NCI-H446 treated with DMSO at 0.1 percent for 48 hours (cell line): ENCODE results near the gene HHLA2.

Experiments
- DNase-seq: peaks from one replicate; lab custom pipeline; 2025; lab: John Stamatoyannopoulos, UW

The HHLA2 gene

DNA sequence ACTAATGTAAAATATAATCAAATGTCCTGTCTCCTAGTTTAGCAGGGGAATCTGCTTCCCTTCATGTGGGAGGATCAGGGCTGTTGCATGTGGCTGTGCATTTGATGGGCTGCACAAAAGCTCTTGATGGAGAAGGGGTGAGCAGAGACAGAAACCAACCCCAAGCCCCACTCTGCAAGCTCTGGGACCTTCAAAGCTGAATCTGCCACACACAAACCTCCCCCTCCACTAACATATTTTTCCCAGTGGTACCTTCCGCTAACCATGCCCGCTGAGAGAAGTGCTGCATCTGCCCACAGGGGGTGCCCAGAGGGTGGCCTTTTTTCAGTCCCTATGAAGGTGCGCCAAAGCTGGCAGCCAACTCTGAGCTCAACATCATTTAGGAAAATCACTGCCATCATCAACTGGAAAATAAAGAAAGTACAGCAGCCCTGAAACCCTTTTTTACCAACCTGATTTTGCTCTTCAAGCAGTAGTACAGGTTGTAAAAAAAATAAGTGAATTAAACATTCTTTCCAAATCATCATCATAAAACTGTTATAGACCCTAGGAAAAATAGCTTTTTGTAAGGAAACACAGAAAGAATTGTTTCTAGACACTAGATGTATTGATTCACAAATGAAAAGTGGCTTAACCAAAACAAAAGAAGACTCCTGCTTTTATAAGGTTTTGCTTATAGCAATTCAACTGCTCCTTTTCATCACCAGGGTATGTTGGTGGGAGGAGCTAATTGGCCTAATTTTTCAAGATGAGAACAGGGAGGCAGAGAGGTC, 97.0 kb downstream of the HHLA2 start:
- DNase-seq, result no peak

- no peak for DNase-seq
Measured at GRCh38 chr3:108394016-108394415, 97.7 kb downstream of the HHLA2 start.

DNA sequence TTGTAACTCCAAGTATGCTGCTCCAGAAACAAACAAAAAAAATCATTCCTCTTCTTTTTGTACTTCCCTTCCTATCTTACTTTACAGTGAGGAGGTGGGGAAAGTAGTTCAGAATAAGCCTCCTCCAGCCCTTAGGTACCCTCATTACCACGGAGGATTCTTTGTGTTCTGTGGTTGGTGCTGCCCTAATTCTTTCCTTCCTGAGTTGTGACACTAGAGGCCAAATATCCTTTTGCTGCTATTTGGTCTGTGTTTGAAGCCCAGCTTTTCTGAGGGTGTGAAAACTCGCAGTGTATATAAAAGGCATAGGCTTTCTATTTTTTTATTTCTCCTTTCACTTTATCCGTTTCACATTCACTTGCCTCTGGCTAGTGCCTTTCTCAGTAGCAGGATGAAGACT, 98.2 kb downstream of the HHLA2 start:
- no peak for DNase-seq

DNA sequence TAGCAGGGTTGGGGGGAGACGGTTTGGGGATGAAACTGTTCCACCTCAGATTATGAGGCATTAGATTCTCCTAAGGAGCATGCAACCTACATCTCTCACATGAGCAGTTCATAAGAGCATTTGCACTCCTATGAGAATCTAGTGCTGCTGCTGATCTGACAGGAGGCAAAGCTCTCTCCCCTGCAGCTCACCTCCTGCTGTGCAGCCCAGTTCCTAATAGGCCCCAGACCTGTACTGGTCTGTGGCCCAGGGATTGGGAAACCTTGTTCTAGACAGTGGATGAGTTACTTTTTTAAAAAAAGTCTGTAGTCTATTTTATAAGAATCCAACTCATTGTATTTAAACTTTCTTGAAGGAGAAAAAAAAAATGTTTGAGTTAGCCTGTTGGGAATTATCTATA, 100.0 kb downstream of the HHLA2 start:
- no peak for DNase-seq

DNA sequence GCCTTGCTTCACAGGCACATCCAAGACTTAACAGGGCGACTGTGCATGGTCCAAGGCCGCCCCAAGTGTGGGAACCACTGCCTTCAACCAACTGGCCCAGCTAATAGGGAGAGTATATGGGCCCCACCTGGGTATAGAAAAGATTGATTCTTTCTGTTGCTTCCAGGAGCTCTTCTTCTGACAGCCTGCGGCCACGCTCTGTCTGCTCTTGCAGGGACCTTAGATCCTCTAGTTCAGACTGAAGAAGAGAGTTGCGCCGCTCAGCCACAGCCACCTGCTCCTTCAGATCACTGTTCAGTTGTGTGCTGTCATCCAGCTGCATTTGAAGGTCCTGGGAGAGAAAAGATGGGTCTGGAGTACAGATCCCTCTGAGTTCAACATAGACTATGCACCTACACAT, 102.2 kb downstream of the HHLA2 start:
- no peak for DNase-seq

DNA sequence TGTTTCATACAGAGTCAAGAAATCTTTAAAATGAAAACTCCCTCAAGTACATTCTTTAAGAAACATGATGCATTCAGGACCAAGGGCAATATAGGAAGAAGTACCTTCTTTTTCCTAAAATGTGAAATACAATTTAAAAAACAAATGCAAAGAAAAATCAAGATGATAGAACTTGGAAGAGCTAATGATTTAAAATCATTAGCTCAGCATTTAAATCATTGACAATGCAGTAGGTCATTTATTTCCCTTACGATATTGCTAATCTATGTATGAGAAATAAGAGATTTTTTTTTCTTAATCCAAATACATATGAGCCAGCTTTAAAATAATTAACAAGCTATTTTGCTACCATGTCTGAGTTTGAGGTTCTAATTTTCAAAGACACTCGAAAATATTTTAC, 105.5 kb downstream of the HHLA2 start:
- no peak for DNase-seq

- DNase-seq, result no peak
Measured at GRCh38 chr3:108403198-108403597, 106.8 kb downstream of the HHLA2 start.

DNA sequence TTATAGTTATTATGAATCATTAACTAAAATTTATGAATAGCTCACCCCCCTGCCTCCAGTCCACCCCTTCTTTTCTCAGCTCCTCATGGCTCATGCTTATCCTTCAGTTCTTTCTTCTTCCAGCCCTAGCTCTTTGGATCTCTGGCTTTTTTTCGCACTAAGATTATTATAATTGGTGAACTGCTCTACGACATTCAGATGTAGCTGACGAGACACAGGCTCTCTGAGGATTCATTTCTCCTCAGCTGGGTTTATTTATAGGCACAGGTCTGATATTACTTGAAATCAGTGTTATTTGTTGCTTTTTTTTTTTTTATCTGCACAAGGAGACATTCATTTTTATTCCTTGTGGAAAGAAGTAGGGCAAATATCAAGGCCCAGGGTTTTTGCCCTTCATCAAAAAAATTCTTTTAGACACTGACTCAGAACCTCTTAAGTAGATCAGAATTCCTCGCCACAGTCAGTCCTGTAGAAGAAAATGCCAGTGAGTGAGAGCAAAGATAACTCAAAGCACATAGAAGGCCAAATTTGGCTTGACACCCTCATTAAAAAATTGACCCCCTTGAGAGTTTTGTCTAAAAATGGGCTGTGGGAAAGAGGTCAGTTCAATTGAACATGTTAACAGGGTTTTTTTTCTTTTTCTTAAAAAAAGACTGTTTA, 107.5 kb downstream of the HHLA2 start:
- no peak for DNase-seq

DNA sequence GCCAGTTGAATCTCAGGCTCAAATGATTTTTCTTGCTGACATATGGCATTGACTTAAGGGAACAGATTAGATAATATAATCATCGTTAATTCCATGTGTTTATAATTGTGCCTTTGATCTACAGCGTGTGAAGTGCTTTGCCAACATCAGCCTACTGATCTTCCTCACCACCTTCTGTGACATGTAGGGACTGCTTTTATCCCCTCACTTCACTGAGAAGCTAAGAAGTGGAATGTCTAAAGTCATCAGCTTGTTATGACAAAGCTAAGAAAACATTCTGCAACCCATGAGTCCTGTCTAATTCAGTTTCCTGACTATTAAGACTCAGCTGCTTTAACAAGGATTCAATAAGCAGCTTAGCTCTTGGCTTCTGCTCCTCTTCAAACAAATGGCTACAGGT, 108.0 kb downstream of the HHLA2 start:
- no peak for DNase-seq

DNA sequence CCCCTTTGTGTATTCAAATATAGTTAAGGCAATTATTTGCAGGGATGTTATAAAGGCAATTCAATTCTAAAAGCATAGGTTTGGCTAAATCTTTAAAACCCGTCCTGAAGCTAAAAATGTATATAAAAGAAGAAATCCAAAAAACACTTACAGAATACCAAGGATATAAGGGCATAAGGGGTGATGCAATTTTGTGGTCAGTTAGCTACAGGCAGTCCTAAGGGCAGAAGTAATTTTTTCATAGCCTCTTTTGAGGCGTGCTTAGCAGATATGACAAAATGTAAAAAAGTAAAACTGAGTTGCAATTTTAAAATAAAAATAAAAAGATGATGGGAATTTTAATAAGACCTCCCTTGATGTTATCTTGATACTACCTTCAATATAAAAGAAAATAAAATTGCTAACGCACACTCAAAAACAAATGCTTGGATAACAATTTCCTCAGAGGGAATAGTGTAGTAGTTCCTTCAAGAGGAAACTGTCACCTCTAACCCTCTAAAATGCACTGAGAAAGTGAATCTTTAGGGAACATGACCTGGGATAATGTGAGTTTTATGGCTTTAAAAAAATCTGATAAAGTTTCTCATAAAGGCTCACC, 109.8 kb downstream of the HHLA2 start:
- DNase-seq, result no peak

GRCh38 chr3:108406661-108407206, 110.4 kb downstream of the HHLA2 start:
- DNase-seq, result peak; percentile 57

DNA sequence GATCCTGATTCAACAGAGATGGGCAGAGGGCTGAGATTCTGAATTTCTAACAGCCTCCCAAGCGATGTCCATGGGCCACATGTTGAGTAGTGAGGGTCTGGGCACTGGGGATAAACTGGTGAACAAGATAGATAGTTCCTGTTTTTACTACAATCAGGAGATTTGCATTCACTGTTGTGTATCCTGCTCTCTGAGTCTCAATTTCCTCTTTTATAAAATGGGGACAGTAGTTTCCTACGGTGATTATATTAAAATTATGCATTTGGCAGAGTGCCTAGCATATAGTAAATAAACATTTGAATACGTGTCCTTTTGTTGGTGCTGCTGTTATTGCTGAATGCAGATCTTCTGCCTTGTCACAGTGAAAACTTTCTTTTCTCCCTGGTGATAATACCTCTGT, 111.5 kb downstream of the HHLA2 start:
- DNase-seq, result no peak

DNA sequence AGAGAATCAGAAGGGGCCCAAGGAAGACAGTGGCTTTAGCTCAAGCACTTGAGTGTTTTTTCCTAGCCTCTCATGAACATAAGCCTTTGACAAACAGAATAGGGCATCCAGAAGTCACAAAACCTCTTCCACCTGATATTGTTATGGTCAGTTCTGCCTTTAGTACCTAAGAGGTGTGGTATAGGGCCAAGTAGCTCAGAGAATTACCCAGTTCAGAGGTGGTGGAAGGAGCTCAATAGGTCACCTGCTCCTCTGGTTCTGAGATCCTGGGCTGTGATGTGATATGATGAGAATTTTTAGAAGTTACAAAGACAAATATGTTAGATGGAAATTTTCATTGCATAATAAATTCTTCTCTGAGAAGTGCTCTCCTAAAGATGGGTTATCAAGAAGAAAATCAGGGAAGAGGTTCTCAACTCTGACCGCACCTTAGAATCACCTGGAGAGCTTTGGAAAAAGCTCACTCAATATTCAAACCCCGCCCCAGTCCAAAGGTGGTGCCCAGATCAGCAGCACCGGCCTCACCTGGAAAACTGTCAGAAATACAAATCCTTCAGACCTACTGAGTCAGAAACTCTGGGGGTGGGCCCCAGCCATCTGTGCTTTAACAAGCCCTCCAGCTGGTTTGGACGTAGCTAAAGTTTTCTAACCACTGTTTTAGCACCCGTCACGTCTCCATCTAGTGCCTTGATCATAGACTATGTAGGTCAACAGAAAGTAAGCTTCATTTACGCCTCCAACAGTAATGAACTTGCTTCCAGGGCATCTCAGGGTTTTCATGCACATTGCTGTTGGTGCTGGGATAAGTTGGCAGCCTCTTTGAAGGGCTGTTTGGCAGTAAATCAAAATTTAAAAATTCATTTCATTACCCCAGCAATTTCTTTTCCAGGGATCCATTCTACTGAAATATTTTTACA, 112.8 kb downstream of the HHLA2 start:
- DNase-seq, result peak; percentile 29

- no peak for DNase-seq
Measured at GRCh38 chr3:108409800-108410178, 113.4 kb downstream of the HHLA2 start.

DNA sequence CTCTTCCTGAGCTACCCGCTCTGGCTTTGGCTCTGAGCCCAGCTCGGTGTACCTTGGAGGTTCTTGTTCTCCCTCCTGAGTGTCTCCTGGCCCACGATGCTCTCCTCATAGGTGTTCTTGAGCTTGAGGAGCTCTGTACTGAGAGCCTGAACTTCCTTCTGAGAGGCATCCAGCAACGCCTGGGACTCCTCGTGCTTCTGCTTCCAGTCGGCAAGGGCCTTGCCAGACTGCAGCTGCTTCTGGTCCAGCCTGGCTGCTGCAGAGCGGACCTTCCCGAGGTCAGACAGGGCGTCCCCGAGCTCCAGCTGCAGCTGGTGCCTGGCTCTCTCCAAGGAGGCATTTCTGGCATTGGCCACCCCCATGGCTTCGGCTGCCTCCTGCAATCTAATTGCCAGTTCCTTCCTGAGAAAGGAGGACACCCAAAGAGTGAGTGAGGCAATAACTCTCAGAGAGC, 114.2 kb downstream of the HHLA2 start:
- DNase-seq, result no peak

GRCh38 chr3:108412121-108412750, 115.9 kb downstream of the HHLA2 start:
- no peak for DNase-seq

DNA sequence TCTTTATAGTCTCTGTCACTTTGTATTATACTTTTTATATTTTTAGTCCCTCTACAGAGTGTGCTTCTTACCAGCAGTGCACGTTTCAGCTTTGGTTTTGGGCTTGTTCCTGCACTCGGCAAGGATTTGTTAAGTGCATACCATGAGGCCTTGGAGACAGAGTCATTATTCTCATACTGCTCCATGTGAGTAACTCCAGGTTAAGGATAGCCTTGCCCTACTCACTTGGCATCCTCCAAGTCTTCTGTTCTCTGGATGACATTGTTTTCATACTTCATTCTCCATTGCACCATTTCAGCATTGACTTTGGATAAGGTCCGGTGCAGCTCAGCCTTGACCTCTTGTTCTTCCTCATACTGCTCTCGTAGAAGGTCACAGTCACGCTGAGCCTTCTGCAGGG, 117.7 kb downstream of the HHLA2 start:
- no peak for DNase-seq

GRCh38 chr3:108415661-108416060, 119.3 kb downstream of the HHLA2 start:
- DNase-seq, result no peak

DNA sequence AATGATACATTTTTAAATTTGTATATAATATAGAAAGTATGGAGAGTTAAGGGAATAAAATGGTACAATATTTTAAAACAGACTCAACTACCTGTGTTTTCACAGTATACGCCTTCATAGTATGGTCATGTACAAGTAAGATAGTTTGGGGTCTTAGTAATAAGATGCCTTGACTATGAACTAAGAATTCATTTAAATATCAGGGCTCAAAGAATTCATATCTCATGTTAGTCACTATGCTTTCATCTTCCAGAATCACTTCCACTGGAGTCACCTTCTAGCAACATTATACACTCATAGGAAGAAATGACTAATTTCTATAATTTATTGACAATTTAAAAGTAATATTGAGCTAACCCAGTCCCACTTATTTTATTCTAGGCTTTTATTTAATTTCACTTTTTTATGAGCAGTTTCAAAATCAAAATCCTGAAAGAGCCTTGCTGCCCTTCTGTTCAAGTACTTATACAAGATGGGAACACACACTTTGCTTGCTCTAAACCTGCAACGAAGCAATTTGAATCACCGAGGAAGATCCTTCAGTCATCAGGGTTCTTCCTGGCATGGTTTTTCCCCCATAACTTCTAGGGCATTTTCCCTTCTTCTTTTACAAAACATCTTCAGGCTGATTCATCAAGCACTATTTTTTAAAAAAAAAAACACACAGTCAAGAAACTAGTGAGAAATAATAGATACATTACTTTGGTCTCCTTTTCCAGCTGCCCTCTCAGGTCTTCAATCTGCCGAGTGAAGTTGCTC, 119.9 kb downstream of the HHLA2 start:
- DNase-seq, result no peak

- DNase-seq, result no peak
Measured at GRCh38 chr3:108420926-108421325, 124.6 kb downstream of the HHLA2 start.
